H9 (cell line): ENCODE data around the gene IL1RAPL1. TPM values are rescaled to one million over a fixed set of nuclear protein-coding genes. Genes with fewer than 3 reads are reported as not detected.

Source experiments
- DNase-seq: peaks from one replicate; pipeline ENCODE4 v3.0.0-alpha.2; 2017
- H2AFZ ChIP-seq: one replicate; pipeline ENCODE4 v1.6.1; 2013; ENCODE audit warnings: mild to moderate bottlenecking, low read length, control low read depth, moderate library complexity
- H2AK5ac ChIP-seq: 2 replicates; pipeline ENCODE4 v1.6.1; 2013; ENCODE audit warnings: low read length, control low read depth, mixed read lengths; ENCODE audit not compliant: insufficient read length
- H2BK120ac ChIP-seq: one replicate; pipeline ENCODE4 v1.6.1; 2013; ENCODE audit warnings: low read depth, mild to moderate bottlenecking, low read length, control low read depth, inconsistent platforms; ENCODE audit not compliant: poor library complexity, severe bottlenecking
- H2BK12ac ChIP-seq: 2 replicates; pipeline ENCODE4 v1.6.1; 2013; ENCODE audit warnings: low read length, control low read depth, mixed read lengths, low read depth; ENCODE audit not compliant: insufficient read length
- H2BK15ac ChIP-seq: 2 replicates; pipeline ENCODE4 v1.6.1; 2013; ENCODE audit warnings: low read depth, low read length, control low read depth
- H2BK20ac ChIP-seq: one replicate; pipeline ENCODE4 v1.6.1; 2013; ENCODE audit warnings: low read depth, mild to moderate bottlenecking, low read length, control low read depth, inconsistent platforms; ENCODE audit not compliant: poor library complexity, severe bottlenecking
- H2BK5ac ChIP-seq: 2 replicates; pipeline ENCODE4 v1.6.1; 2013; ENCODE audit warnings: low read length, control low read depth, mixed read lengths; ENCODE audit not compliant: insufficient read length
- H3K14ac ChIP-seq: 2 replicates; pipeline ENCODE4 v1.6.1; 2013; ENCODE audit warnings: low read length, control low read depth; ENCODE audit not compliant: insufficient read depth
- H3K18ac ChIP-seq: 2 replicates; pipeline ENCODE4 v1.6.1; 2013; ENCODE audit warnings: low read depth, mild to moderate bottlenecking, mixed read lengths, low read length, control low read depth; ENCODE audit not compliant: insufficient read length
- H3K23ac ChIP-seq: 2 replicates; pipeline ENCODE4 v1.6.1; 2013; ENCODE audit warnings: low read length, control low read depth, mixed read lengths, low read depth; ENCODE audit not compliant: insufficient read length
- H3K23me2 ChIP-seq: 2 replicates; pipeline ENCODE4 v1.6.1; 2013; ENCODE audit warnings: low read depth, mild to moderate bottlenecking, mixed read lengths, low read length, control low read depth; ENCODE audit not compliant: insufficient read length, poor library complexity, severe bottlenecking
- H3K27ac ChIP-seq: 2 replicates; pipeline ENCODE4 v1.5.1; 2013; ENCODE audit warnings: low read length, control low read depth, mixed read lengths, low read depth; ENCODE audit not compliant: insufficient read length
- H3K27me3 ChIP-seq: 2 replicates; pipeline ENCODE4 v1.6.1; 2013; ENCODE audit warnings: low read length, control low read depth, inconsistent platforms; ENCODE audit not compliant: insufficient read depth
- H3K4ac ChIP-seq: 2 replicates; pipeline ENCODE4 v1.6.1; 2013; ENCODE audit warnings: low read depth, mild to moderate bottlenecking, control low read depth, inconsistent platforms, low read length, moderate library complexity
- H3K4me1 ChIP-seq: 2 replicates; pipeline ENCODE4 v1.6.1; 2013; ENCODE audit warnings: low read length, control low read depth, inconsistent platforms; ENCODE audit not compliant: insufficient read depth
- H3K4me2 ChIP-seq: 2 replicates; pipeline ENCODE4 v1.6.1; 2013; ENCODE audit warnings: low read length, control low read depth, mixed read lengths; ENCODE audit not compliant: insufficient read length, insufficient read depth
- H3K56ac ChIP-seq: 2 replicates; pipeline ENCODE4 v1.6.1; 2013; ENCODE audit warnings: low read depth, mild to moderate bottlenecking, mixed read lengths, low read length, control low read depth; ENCODE audit not compliant: insufficient read length
- H3K79me1 ChIP-seq: 2 replicates; pipeline ENCODE4 v1.6.1; 2013; ENCODE audit warnings: low read depth, mild to moderate bottlenecking, moderate library complexity, low read length, control low read depth, inconsistent platforms; ENCODE audit not compliant: insufficient read depth, poor library complexity, severe bottlenecking
- H3K79me2 ChIP-seq: 2 replicates; pipeline ENCODE4 v1.6.1; 2013; ENCODE audit warnings: low read length, control low read depth, inconsistent platforms; ENCODE audit not compliant: insufficient read depth
- H3K9ac ChIP-seq: 2 replicates; pipeline ENCODE4 v1.6.1; 2013; ENCODE audit warnings: low read length, control low read depth, mixed read lengths; ENCODE audit not compliant: insufficient read length; ENCODE audit errors: extremely low read depth
- H3K9me3 ChIP-seq: one replicate; pipeline ENCODE4 v1.6.1; 2013; ENCODE audit warnings: low read depth, low read length, inconsistent platforms; ENCODE audit not compliant: control insufficient read depth
- H3T11ph ChIP-seq: one replicate; pipeline ENCODE4 v1.6.1; 2013; ENCODE audit warnings: mild to moderate bottlenecking, low read length, control low read depth, inconsistent platforms
- H4K20me1 ChIP-seq: one replicate; pipeline ENCODE4 v1.6.1; 2013; ENCODE audit not compliant: control insufficient read depth, insufficient read length, insufficient read depth
- H4K5ac ChIP-seq: 2 replicates; pipeline ENCODE4 v1.6.1; 2013; ENCODE audit warnings: low read depth, mild to moderate bottlenecking, mixed read lengths, low read length, control low read depth; ENCODE audit not compliant: insufficient read length
- H4K8ac ChIP-seq: replicated peaks from 2 replicates; pipeline ENCODE4 v1.6.1; 2013; ENCODE audit warnings: low read length, control low read depth, mixed read lengths, low read depth; ENCODE audit not compliant: insufficient read length
- H4K91ac ChIP-seq: 2 replicates; pipeline ENCODE4 v1.6.1; 2013; ENCODE audit warnings: low read depth, mild to moderate bottlenecking, moderate library complexity, mixed read lengths, low read length, control low read depth; ENCODE audit not compliant: insufficient read length
- H3K27ac Mint-ChIP-seq, 3 experiments: 2 replicates in 2 of 3; 3 replicates in 1 of 3; pipeline ENCODE4 v1.8.0; 2020 to 2021; ENCODE audit warnings: mixed read lengths in 3 of 3, mild to moderate bottlenecking in 1 of 3, moderate library complexity in 1 of 3
- H3K27me3 Mint-ChIP-seq: 2 replicates; pipeline ENCODE4 v1.8.0; 2021; ENCODE audit warnings: low read depth, mild to moderate bottlenecking, moderate library complexity, mixed read lengths
- H3K36me3 Mint-ChIP-seq, 3 experiments: 2 replicates in 2 of 3; 3 replicates in 1 of 3; pipeline ENCODE4 v1.8.0; 2020 to 2021; ENCODE audit warnings: low read depth in 3 of 3, mixed read lengths in 3 of 3; ENCODE audit not compliant: insufficient read depth in 1 of 3
- H3K4me1 Mint-ChIP-seq, 2 experiments: 2 replicates each; pipeline ENCODE4 v1.8.0; 2020; ENCODE audit warnings: mixed read lengths in 2 of 2
- H3K4me3 Mint-ChIP-seq, 2 experiments: 2 replicates in 1 of 2; 3 replicates in 1 of 2; pipeline ENCODE4 v1.8.0; 2020 to 2021; ENCODE audit warnings: mild to moderate bottlenecking in 2 of 2, mixed read lengths in 2 of 2, moderate library complexity in 1 of 2
- H3K9me3 Mint-ChIP-seq, 2 experiments: 2 replicates in 1 of 2; 3 replicates in 1 of 2; pipeline ENCODE4 v1.8.0; 2020; ENCODE audit warnings: mild to moderate bottlenecking in 2 of 2, mixed read lengths in 2 of 2, moderate library complexity in 1 of 2
- WGBS: extraction: QIAGEN DNeasy Blood & Tissue Kit; methylation state at CpG from one replicate; pipeline ENCODE4 v1.1.7; 2013; ENCODE audit warnings: missing lambda C conversion rate, low lambda C conversion rate, mixed read lengths; ENCODE audit not compliant: insufficient read length; ENCODE audit errors: extremely low coverage; 5-methylcytosine and 5-hydroxymethylcytosine counted together
- total RNA-seq: library from RNA; stranded (reverse); gene quantifications from 2 replicates; pipeline ENCODE4 v1.2.1, GENCODE V29; 2021
- TF ChIP-seq, protein P1 (sequence below): fragments of 200-600 bp; sonication (generic); conservative IDR thresholded peaks from 3 replicates; pipeline ENCODE4 v1.8.0; 2021; ENCODE audit warnings: antibody characterized with exemption, mild to moderate bottlenecking

The IL1RAPL1 gene
- total RNA-seq, 1 experiment from 2014 or later = 0.31 TPM

DNA sequence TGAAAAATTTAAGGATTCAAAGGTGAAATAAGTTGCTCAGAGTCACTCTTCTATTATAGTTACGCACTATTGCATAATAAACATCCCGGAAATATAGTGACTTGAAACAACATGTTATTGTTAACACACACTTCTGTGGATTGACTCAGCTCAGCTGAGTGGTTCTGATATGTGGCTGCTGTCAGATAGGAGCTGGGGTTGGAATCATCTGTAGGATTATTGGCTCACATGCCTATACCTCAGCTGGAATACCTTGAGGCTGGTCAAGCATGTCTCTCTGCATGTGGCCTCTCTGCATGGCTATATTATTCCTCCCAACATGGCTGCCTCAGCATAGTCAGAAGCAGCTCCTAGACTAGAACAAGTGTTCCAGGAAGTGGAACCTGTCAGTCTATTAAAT is 1141.4 kb downstream of the IL1RAPL1 start:
- Histone ChIP-seq H2AFZ (no peak overlapping the region), H3K56ac (no peak overlapping the region), H3K27ac (no peak overlapping the region), H3K9ac (no peak overlapping the region), H3K14ac (no peak overlapping the region), H3K23ac (no peak overlapping the region), H3K18ac (no peak overlapping the region), H2BK15ac (no peak overlapping the region), H3K4ac (no peak overlapping the region), H4K8ac (no peak overlapping the region), H2AK5ac (no peak overlapping the region), H3K23me2 (no peaks in the 10 kb centered on the region), H3T11ph (no peak overlapping the region), H4K91ac (no peak overlapping the region), H2BK120ac (no peak overlapping the region), H2BK20ac (no peak overlapping the region), H3K4me1 (peaks cover 3% of the 10 kb centered on the region; the same call in 1 of the 2 replicates), H3K79me2 (no peaks in the 10 kb centered on the region), H2BK5ac (no peak overlapping the region), H4K5ac (no peak overlapping the region), H4K20me1 (no peaks in the 10 kb centered on the region), H2BK12ac (no peak overlapping the region), H3K79me1 (no peaks in the 10 kb centered on the region), H3K9me3 (peaks cover 10% of the 10 kb centered on the region), H3K27me3 (no peaks in the 10 kb centered on the region), H3K4me2 (no peak overlapping the region)
- WGBS = no CpG with 5 or more reads among the region's 2 CpGs
- Mint-ChIP-seq H3K4me1 (peaks cover 12 to 15% of the 10 kb centered on the region in 2 experiments), H3K27ac (no peak overlapping the region), H3K27me3 (no peaks in the 10 kb centered on the region), H3K4me3 (no peak overlapping the region), H3K36me3 (no peaks in the 10 kb centered on the region; a peak in 1 of 7 replicates), H3K9me3 (peaks cover 0 to 50% of the 10 kb centered on the region in 2 experiments; a peak in 4 of 5 replicates)
- no peak for DNase-seq
- TF ChIP-seq, protein P1, sequence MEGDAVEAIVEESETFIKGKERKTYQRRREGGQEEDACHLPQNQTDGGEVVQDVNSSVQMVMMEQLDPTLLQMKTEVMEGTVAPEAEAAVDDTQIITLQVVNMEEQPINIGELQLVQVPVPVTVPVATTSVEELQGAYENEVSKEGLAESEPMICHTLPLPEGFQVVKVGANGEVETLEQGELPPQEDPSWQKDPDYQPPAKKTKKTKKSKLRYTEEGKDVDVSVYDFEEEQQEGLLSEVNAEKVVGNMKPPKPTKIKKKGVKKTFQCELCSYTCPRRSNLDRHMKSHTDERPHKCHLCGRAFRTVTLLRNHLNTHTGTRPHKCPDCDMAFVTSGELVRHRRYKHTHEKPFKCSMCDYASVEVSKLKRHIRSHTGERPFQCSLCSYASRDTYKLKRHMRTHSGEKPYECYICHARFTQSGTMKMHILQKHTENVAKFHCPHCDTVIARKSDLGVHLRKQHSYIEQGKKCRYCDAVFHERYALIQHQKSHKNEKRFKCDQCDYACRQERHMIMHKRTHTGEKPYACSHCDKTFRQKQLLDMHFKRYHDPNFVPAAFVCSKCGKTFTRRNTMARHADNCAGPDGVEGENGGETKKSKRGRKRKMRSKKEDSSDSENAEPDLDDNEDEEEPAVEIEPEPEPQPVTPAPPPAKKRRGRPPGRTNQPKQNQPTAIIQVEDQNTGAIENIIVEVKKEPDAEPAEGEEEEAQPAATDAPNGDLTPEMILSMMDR = no peak
